ENCODE data around the gene SF3B1. TPM values are rescaled to one million over a fixed set of nuclear protein-coding genes. Genes with fewer than 3 reads are reported as not detected.

Gene SF3B1
- total and polyA plus RNA-seq, 2 of the 13 experiments (the other 11 are each of a cell fraction or from before 2014, with no cell fraction given), result 387 to 750 TPM

DNA sequence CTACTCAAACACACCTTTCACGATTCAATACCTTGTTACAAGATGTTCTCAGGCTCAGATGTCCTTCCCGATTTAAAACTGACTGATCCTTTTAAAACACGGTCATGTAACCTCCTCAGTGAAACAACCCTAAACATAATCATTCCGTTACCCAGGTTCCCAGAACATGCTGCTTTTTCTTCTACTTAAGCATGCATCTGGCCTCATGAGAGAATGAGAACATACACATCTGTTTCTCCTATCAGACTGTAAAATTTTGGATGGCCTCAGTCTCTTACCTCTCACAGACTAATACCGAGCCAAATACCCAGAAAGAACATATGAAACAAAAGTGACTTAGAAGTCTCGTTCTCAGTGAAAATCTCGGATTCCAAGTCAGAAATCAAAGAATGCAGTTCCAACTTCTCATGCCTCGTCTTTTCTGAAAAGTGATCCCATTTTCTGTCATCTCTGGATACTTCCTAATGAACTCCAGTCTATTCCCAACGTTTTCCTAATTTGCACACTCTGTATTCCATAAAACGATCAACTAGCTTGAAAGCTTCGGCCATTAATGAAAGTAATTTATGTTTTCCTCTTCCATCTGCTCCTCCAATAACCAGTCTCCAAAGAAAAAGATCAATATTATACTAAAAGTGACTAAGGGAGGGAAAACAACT, 919 bp downstream of the SF3B1 start (continued):
- TF ChIP-seq, protein P1, sequence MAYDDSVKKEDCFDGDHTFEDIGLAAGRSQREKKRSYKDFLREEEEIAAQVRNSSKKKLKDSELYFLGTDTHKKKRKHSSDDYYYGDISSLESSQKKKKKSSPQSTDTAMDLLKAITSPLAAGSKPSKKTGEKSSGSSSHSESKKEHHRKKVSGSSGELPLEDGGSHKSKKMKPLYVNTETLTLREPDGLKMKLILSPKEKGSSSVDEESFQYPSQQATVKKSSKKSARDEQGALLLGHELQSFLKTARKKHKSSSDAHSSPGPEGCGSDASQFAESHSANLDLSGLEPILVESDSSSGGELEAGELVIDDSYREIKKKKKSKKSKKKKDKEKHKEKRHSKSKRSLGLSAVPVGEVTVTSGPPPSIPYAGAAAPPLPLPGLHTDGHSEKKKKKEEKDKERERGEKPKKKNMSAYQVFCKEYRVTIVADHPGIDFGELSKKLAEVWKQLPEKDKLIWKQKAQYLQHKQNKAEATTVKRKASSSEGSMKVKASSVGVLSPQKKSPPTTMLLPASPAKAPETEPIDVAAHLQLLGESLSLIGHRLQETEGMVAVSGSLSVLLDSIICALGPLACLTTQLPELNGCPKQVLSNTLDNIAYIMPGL (CRISPR knock-in tag; IDR thresholded peaks at IDR 0.05; ENCODE audit: borderline replicate concordance in 1 of 2, low read depth in 1 of 2), result no peak
- TF ChIP-seq, protein P2, sequence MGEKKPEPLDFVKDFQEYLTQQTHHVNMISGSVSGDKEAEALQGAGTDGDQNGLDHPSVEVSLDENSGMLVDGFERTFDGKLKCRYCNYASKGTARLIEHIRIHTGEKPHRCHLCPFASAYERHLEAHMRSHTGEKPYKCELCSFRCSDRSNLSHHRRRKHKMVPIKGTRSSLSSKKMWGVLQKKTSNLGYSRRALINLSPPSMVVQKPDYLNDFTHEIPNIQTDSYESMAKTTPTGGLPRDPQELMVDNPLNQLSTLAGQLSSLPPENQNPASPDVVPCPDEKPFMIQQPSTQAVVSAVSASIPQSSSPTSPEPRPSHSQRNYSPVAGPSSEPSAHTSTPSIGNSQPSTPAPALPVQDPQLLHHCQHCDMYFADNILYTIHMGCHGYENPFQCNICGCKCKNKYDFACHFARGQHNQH (CRISPR knock-in tag; IDR thresholded peaks at IDR 0.05), result no peak
- TF ChIP-seq, protein P3, sequence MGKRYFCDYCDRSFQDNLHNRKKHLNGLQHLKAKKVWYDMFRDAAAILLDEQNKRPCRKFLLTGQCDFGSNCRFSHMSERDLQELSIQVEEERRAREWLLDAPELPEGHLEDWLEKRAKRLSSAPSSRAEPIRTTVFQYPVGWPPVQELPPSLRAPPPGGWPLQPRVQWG (CRISPR knock-in tag; IDR thresholded peaks at IDR 0.05; ENCODE audit: borderline replicate concordance, low read depth), result no peak
- TF ChIP-seq SIN3A (IDR thresholded peaks at IDR 0.05; ENCODE audit: borderline replicate concordance, low read depth, low read length), result no peak
- TF ChIP-seq MEIS1 (CRISPR knock-in tag; IDR thresholded peaks at IDR 0.05; ENCODE audit: borderline replicate concordance), result no peak
- TF ChIP-seq NPAS2 (CRISPR knock-in tag; IDR thresholded peaks at IDR 0.05; ENCODE audit: borderline replicate concordance), result 0 out of 2 replicates have a peak, but pooled peaks have one; percentile 55
- no peak for TF ChIP-seq ETV6 (CRISPR knock-in tag; conservative IDR thresholded peaks at IDR 0.05)
- no peak for TF ChIP-seq MED8 (CRISPR knock-in tag; IDR thresholded peaks at IDR 0.05; ENCODE audit: insufficient replicate concordance)
- TF ChIP-seq, protein P4, sequence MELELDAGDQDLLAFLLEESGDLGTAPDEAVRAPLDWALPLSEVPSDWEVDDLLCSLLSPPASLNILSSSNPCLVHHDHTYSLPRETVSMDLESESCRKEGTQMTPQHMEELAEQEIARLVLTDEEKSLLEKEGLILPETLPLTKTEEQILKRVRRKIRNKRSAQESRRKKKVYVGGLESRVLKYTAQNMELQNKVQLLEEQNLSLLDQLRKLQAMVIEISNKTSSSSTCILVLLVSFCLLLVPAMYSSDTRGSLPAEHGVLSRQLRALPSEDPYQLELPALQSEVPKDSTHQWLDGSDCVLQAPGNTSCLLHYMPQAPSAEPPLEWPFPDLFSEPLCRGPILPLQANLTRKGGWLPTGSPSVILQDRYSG (CRISPR knock-in tag; IDR thresholded peaks at IDR 0.05), result no peak
- TF ChIP-seq POGZ (CRISPR knock-in tag; IDR thresholded peaks at IDR 0.05), result no peak
- TF ChIP-seq, protein P5, sequence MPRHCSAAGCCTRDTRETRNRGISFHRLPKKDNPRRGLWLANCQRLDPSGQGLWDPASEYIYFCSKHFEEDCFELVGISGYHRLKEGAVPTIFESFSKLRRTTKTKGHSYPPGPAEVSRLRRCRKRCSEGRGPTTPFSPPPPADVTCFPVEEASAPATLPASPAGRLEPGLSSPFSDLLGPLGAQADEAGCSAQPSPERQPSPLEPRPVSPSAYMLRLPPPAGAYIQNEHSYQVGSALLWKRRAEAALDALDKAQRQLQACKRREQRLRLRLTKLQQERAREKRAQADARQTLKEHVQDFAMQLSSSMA (CRISPR knock-in tag; IDR thresholded peaks at IDR 0.05), result no peak
- no peak for TF ChIP-seq ZNF101 (CRISPR knock-in tag; IDR thresholded peaks at IDR 0.05; ENCODE audit: borderline replicate concordance, low read depth)
- TF ChIP-seq HES4 (CRISPR knock-in tag; IDR thresholded peaks at IDR 0.05; ENCODE audit: borderline replicate concordance), result no peak
- TF ChIP-seq ZNF282 (IDR thresholded peaks at IDR 0.05; ENCODE audit: partially characterized antibody), result no peak
- TF ChIP-seq PTBP1 (IDR thresholded peaks at IDR 0.05; ENCODE audit: low read depth, low read length, poor library complexity, severe bottlenecking), result no peak
- TF ChIP-seq, protein P6, sequence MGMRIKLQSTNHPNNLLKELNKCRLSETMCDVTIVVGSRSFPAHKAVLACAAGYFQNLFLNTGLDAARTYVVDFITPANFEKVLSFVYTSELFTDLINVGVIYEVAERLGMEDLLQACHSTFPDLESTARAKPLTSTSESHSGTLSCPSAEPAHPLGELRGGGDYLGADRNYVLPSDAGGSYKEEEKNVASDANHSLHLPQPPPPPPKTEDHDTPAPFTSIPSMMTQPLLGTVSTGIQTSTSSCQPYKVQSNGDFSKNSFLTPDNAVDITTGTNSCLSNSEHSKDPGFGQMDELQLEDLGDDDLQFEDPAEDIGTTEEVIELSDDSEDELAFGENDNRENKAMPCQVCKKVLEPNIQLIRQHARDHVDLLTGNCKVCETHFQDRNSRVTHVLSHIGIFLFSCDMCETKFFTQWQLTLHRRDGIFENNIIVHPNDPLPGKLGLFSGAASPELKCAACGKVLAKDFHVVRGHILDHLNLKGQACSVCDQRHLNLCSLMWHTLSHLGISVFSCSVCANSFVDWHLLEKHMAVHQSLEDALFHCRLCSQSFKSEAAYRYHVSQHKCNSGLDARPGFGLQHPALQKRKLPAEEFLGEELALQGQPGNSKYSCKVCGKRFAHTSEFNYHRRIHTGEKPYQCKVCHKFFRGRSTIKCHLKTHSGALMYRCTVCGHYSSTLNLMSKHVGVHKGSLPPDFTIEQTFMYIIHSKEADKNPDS (CRISPR knock-in tag; IDR thresholded peaks at IDR 0.05), result no peak
- no peak for TF ChIP-seq TSC22D2 (CRISPR knock-in tag; IDR thresholded peaks at IDR 0.05; ENCODE audit: borderline replicate concordance)
- TF ChIP-seq ZMAT3 (CRISPR knock-in tag; conservative IDR thresholded peaks at IDR 0.05), result no peak
- no peak for TF ChIP-seq FIP1L1 (IDR thresholded peaks at IDR 0.05; ENCODE audit: borderline replicate concordance, insufficient read depth, low read depth, low read length)
- TF ChIP-seq, protein P7, sequence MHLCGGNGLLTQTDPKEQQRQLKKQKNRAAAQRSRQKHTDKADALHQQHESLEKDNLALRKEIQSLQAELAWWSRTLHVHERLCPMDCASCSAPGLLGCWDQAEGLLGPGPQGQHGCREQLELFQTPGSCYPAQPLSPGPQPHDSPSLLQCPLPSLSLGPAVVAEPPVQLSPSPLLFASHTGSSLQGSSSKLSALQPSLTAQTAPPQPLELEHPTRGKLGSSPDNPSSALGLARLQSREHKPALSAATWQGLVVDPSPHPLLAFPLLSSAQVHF (CRISPR knock-in tag; IDR thresholded peaks at IDR 0.05), result no peak
